Uterus (tissue), 2 donors: ENCODE results near the gene MZT2B.

ENCODE experiments used
- CTCF ChIP-seq, 4 experiments: fragments of 200-600 bp in 2 of 4; fragments of 450-650 bp in 2 of 4; sonication (generic) in 2 of 4; IDR thresholded peaks; one replicate each; pipeline ENCODE4 v1.5.1; 2016 to 2019; ENCODE audit warnings: antibody characterized with exemption in 4 of 4, mild to moderate bottlenecking in 2 of 4, moderate library complexity in 1 of 4
- POLR2A ChIP-seq, 2 donors: fragments of 450-650 bp; IDR thresholded peaks; one replicate each; pipeline ENCODE4 v1.6.1; 2016; ENCODE audit warnings: antibody characterized with exemption in 2 of 2, mild to moderate bottlenecking in 1 of 2, moderate library complexity in 1 of 2

GRCh38 chr2:130154773-130155765, 27.0 kb upstream of the MZT2B start:
- TF ChIP-seq CTCF (IDR thresholded peaks at IDR 0.05) (no peak), POLR2A (IDR thresholded peaks at IDR 0.05) (no peak)
